H9 (cell line): ENCODE measurements around the gene MEG3. TPM values are rescaled to one million over a fixed set of nuclear protein-coding genes. Genes with fewer than 3 reads are reported as not detected.

Source experiments
- DNase-seq: peaks from one replicate; pipeline ENCODE4 v3.0.0-alpha.2; 2017
- H2AFZ ChIP-seq: one replicate; pipeline ENCODE4 v1.6.1; 2013; ENCODE audit warnings: mild to moderate bottlenecking, low read length, control low read depth, moderate library complexity
- H2AK5ac ChIP-seq: 2 replicates; pipeline ENCODE4 v1.6.1; 2013; ENCODE audit warnings: low read length, control low read depth, mixed read lengths; ENCODE audit not compliant: insufficient read length
- H2BK120ac ChIP-seq: one replicate; pipeline ENCODE4 v1.6.1; 2013; ENCODE audit warnings: low read depth, mild to moderate bottlenecking, low read length, control low read depth, inconsistent platforms; ENCODE audit not compliant: poor library complexity, severe bottlenecking
- H2BK12ac ChIP-seq: 2 replicates; pipeline ENCODE4 v1.6.1; 2013; ENCODE audit warnings: low read length, control low read depth, mixed read lengths, low read depth; ENCODE audit not compliant: insufficient read length
- H2BK15ac ChIP-seq: 2 replicates; pipeline ENCODE4 v1.6.1; 2013; ENCODE audit warnings: low read depth, low read length, control low read depth
- H2BK20ac ChIP-seq: one replicate; pipeline ENCODE4 v1.6.1; 2013; ENCODE audit warnings: low read depth, mild to moderate bottlenecking, low read length, control low read depth, inconsistent platforms; ENCODE audit not compliant: poor library complexity, severe bottlenecking
- H2BK5ac ChIP-seq: 2 replicates; pipeline ENCODE4 v1.6.1; 2013; ENCODE audit warnings: low read length, control low read depth, mixed read lengths; ENCODE audit not compliant: insufficient read length
- H3K14ac ChIP-seq: 2 replicates; pipeline ENCODE4 v1.6.1; 2013; ENCODE audit warnings: low read length, control low read depth; ENCODE audit not compliant: insufficient read depth
- H3K18ac ChIP-seq: 2 replicates; pipeline ENCODE4 v1.6.1; 2013; ENCODE audit warnings: low read depth, mild to moderate bottlenecking, mixed read lengths, low read length, control low read depth; ENCODE audit not compliant: insufficient read length
- H3K23ac ChIP-seq: 2 replicates; pipeline ENCODE4 v1.6.1; 2013; ENCODE audit warnings: low read length, control low read depth, mixed read lengths, low read depth; ENCODE audit not compliant: insufficient read length
- H3K23me2 ChIP-seq: 2 replicates; pipeline ENCODE4 v1.6.1; 2013; ENCODE audit warnings: low read depth, mild to moderate bottlenecking, mixed read lengths, low read length, control low read depth; ENCODE audit not compliant: insufficient read length, poor library complexity, severe bottlenecking
- H3K27ac ChIP-seq: 2 replicates; pipeline ENCODE4 v1.5.1; 2013; ENCODE audit warnings: low read length, control low read depth, mixed read lengths, low read depth; ENCODE audit not compliant: insufficient read length
- H3K27me3 ChIP-seq: 2 replicates; pipeline ENCODE4 v1.6.1; 2013; ENCODE audit warnings: low read length, control low read depth, inconsistent platforms; ENCODE audit not compliant: insufficient read depth
- H3K4ac ChIP-seq: 2 replicates; pipeline ENCODE4 v1.6.1; 2013; ENCODE audit warnings: low read depth, mild to moderate bottlenecking, control low read depth, inconsistent platforms, low read length, moderate library complexity
- H3K4me1 ChIP-seq: 2 replicates; pipeline ENCODE4 v1.6.1; 2013; ENCODE audit warnings: low read length, control low read depth, inconsistent platforms; ENCODE audit not compliant: insufficient read depth
- H3K4me2 ChIP-seq: 2 replicates; pipeline ENCODE4 v1.6.1; 2013; ENCODE audit warnings: low read length, control low read depth, mixed read lengths; ENCODE audit not compliant: insufficient read length, insufficient read depth
- H3K56ac ChIP-seq: 2 replicates; pipeline ENCODE4 v1.6.1; 2013; ENCODE audit warnings: low read depth, mild to moderate bottlenecking, mixed read lengths, low read length, control low read depth; ENCODE audit not compliant: insufficient read length
- H3K79me1 ChIP-seq: 2 replicates; pipeline ENCODE4 v1.6.1; 2013; ENCODE audit warnings: low read depth, mild to moderate bottlenecking, moderate library complexity, low read length, control low read depth, inconsistent platforms; ENCODE audit not compliant: insufficient read depth, poor library complexity, severe bottlenecking
- H3K79me2 ChIP-seq: 2 replicates; pipeline ENCODE4 v1.6.1; 2013; ENCODE audit warnings: low read length, control low read depth, inconsistent platforms; ENCODE audit not compliant: insufficient read depth
- H3K9ac ChIP-seq: 2 replicates; pipeline ENCODE4 v1.6.1; 2013; ENCODE audit warnings: low read length, control low read depth, mixed read lengths; ENCODE audit not compliant: insufficient read length; ENCODE audit errors: extremely low read depth
- H3K9me3 ChIP-seq: one replicate; pipeline ENCODE4 v1.6.1; 2013; ENCODE audit warnings: low read depth, low read length, inconsistent platforms; ENCODE audit not compliant: control insufficient read depth
- H3T11ph ChIP-seq: one replicate; pipeline ENCODE4 v1.6.1; 2013; ENCODE audit warnings: mild to moderate bottlenecking, low read length, control low read depth, inconsistent platforms
- H4K20me1 ChIP-seq: one replicate; pipeline ENCODE4 v1.6.1; 2013; ENCODE audit not compliant: control insufficient read depth, insufficient read length, insufficient read depth
- H4K5ac ChIP-seq: 2 replicates; pipeline ENCODE4 v1.6.1; 2013; ENCODE audit warnings: low read depth, mild to moderate bottlenecking, mixed read lengths, low read length, control low read depth; ENCODE audit not compliant: insufficient read length
- H4K8ac ChIP-seq: replicated peaks from 2 replicates; pipeline ENCODE4 v1.6.1; 2013; ENCODE audit warnings: low read length, control low read depth, mixed read lengths, low read depth; ENCODE audit not compliant: insufficient read length
- H4K91ac ChIP-seq: 2 replicates; pipeline ENCODE4 v1.6.1; 2013; ENCODE audit warnings: low read depth, mild to moderate bottlenecking, moderate library complexity, mixed read lengths, low read length, control low read depth; ENCODE audit not compliant: insufficient read length
- H3K27ac Mint-ChIP-seq, 3 experiments: 2 replicates in 2 of 3; 3 replicates in 1 of 3; pipeline ENCODE4 v1.8.0; 2020 to 2021; ENCODE audit warnings: mixed read lengths in 3 of 3, mild to moderate bottlenecking in 1 of 3, moderate library complexity in 1 of 3
- H3K27me3 Mint-ChIP-seq: 2 replicates; pipeline ENCODE4 v1.8.0; 2021; ENCODE audit warnings: low read depth, mild to moderate bottlenecking, moderate library complexity, mixed read lengths
- H3K36me3 Mint-ChIP-seq, 3 experiments: 2 replicates in 2 of 3; 3 replicates in 1 of 3; pipeline ENCODE4 v1.8.0; 2020 to 2021; ENCODE audit warnings: low read depth in 3 of 3, mixed read lengths in 3 of 3; ENCODE audit not compliant: insufficient read depth in 1 of 3
- H3K4me1 Mint-ChIP-seq, 2 experiments: 2 replicates each; pipeline ENCODE4 v1.8.0; 2020; ENCODE audit warnings: mixed read lengths in 2 of 2
- H3K4me3 Mint-ChIP-seq, 2 experiments: 2 replicates in 1 of 2; 3 replicates in 1 of 2; pipeline ENCODE4 v1.8.0; 2020 to 2021; ENCODE audit warnings: mild to moderate bottlenecking in 2 of 2, mixed read lengths in 2 of 2, moderate library complexity in 1 of 2
- H3K9me3 Mint-ChIP-seq, 2 experiments: 2 replicates in 1 of 2; 3 replicates in 1 of 2; pipeline ENCODE4 v1.8.0; 2020; ENCODE audit warnings: mild to moderate bottlenecking in 2 of 2, mixed read lengths in 2 of 2, moderate library complexity in 1 of 2
- WGBS: extraction: QIAGEN DNeasy Blood & Tissue Kit; methylation state at CpG from one replicate; pipeline ENCODE4 v1.1.7; 2013; ENCODE audit warnings: missing lambda C conversion rate, low lambda C conversion rate, mixed read lengths; ENCODE audit not compliant: insufficient read length; ENCODE audit errors: extremely low coverage; 5-methylcytosine and 5-hydroxymethylcytosine counted together
- total RNA-seq: library from RNA; stranded (reverse); gene quantifications from 2 replicates; pipeline ENCODE4 v1.2.1, GENCODE V29; 2021
- TF ChIP-seq, protein P1 (sequence below): fragments of 200-600 bp; sonication (generic); conservative IDR thresholded peaks from 3 replicates; pipeline ENCODE4 v1.8.0; 2021; ENCODE audit warnings: antibody characterized with exemption, mild to moderate bottlenecking

MEG3 gene
- total RNA-seq, 1 experiment from 2014 or later, result 0.52 TPM

DNA sequence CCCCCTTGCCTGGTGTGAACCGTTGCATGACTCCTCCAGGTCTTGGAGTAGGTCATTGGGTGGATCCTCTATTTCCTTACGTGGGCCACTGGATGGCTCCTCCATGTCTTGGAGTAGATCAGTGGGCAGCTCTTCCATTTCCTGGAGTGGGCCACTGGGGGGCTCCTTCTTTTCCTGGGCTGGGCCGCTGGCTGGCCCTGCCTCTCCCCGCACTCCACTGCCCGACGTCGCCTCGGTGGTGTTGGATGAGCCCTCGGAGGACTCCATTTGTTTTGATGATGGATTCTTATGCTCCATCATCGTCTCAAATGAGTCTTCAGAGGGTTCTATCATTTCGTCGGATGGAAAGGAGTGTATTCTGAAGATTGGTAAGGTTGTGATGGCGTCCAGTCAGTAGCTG lies 58.5 kb downstream of the MEG3 start:
- Histone ChIP-seq H2AK5ac (no peak overlapping the region), H3K79me2 (no peaks in the 10 kb centered on the region), H2BK20ac (no peak overlapping the region), H2BK120ac (no peak overlapping the region), H3K27ac (no peak overlapping the region), H4K8ac (no peak overlapping the region), H4K91ac (no peak overlapping the region), H2BK15ac (no peak overlapping the region), H3K23ac (no peak overlapping the region), H2BK5ac (no peak overlapping the region), H4K5ac (no peak overlapping the region), H3K9ac (no peak overlapping the region), H2AFZ (no peak overlapping the region), H3K4ac (no peak overlapping the region), H3K27me3 (no peaks in the 10 kb centered on the region), H3K56ac (no peak overlapping the region), H3K9me3 (no peaks in the 10 kb centered on the region), H3K4me2 (no peak overlapping the region), H4K20me1 (no peaks in the 10 kb centered on the region), H3K18ac (no peak overlapping the region), H3K14ac (no peak overlapping the region), H2BK12ac (no peak overlapping the region), H3T11ph (no peak overlapping the region), H3K23me2 (no peaks in the 10 kb centered on the region), H3K79me1 (no peaks in the 10 kb centered on the region), H3K4me1 (peaks cover 2% of the 10 kb centered on the region; the same call in 1 of the 2 replicates)
- Mint-ChIP-seq H3K4me3 (no peak overlapping the region), H3K27ac (no peak overlapping the region), H3K4me1 (peaks cover 7 to 12% of the 10 kb centered on the region in 2 experiments), H3K27me3 (peaks cover 18% of the 10 kb centered on the region), H3K36me3 (peaks cover 6 to 15% (median 12%) of the 10 kb centered on the region in 3 experiments), H3K9me3 (peaks cover 14 to 21% of the 10 kb centered on the region in 2 experiments)
- no peak for DNase-seq
- WGBS, result no CpG with 5 or more reads among the region's 13 CpGs
- TF ChIP-seq, protein P1, sequence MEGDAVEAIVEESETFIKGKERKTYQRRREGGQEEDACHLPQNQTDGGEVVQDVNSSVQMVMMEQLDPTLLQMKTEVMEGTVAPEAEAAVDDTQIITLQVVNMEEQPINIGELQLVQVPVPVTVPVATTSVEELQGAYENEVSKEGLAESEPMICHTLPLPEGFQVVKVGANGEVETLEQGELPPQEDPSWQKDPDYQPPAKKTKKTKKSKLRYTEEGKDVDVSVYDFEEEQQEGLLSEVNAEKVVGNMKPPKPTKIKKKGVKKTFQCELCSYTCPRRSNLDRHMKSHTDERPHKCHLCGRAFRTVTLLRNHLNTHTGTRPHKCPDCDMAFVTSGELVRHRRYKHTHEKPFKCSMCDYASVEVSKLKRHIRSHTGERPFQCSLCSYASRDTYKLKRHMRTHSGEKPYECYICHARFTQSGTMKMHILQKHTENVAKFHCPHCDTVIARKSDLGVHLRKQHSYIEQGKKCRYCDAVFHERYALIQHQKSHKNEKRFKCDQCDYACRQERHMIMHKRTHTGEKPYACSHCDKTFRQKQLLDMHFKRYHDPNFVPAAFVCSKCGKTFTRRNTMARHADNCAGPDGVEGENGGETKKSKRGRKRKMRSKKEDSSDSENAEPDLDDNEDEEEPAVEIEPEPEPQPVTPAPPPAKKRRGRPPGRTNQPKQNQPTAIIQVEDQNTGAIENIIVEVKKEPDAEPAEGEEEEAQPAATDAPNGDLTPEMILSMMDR, result no peak
